Left lung (tissue), 10 donors: ENCODE measurements around the gene CCDC185. TPM values are rescaled to one million over a fixed set of nuclear protein-coding genes. Genes with fewer than 3 reads are reported as not detected.

Experiments
- ATAC-seq: fragments of 200-7000 bp; cut with Tn5 transposase; one replicate; pipeline ENCODE4 v1.9.1; 2020; ENCODE audit warnings: moderate library complexity
- DNase-seq, 4 donors: peaks; one replicate each; pipeline ENCODE4 v3.0.0-alpha.2; 2013 to 2020
- H3K27ac ChIP-seq, 2 donors: fragments of 200-600 bp; sonication (generic) in 1 of 2; one replicate each; pipeline versions ENCODE4 v1.5.0 to v1.8.0; 2020 to 2021
- H3K27me3 ChIP-seq, 2 donors: fragments of 200-600 bp; sonication (generic) in 1 of 2; one replicate each; pipeline versions ENCODE4 v1.5.0 to v1.8.0; 2020 to 2021
- H3K36me3 ChIP-seq, 2 donors: fragments of 200-600 bp; sonication (generic) in 1 of 2; one replicate each; pipeline versions ENCODE4 v1.5.0 to v1.8.0; 2020 to 2021
- H3K4me1 ChIP-seq, 2 donors: fragments of 200-600 bp; one replicate each; pipeline ENCODE4 v1.8.0; 2021
- H3K4me3 ChIP-seq, 2 donors: fragments of 200-600 bp; sonication (generic) in 1 of 2; one replicate each; pipeline versions ENCODE4 v1.5.0 to v1.8.0; 2020 to 2021; ENCODE audit warnings: mild to moderate bottlenecking in 1 of 2
- H3K9me3 ChIP-seq, 2 donors: fragments of 200-600 bp; sonication (generic) in 1 of 2; one replicate each; pipeline versions ENCODE4 v1.5.0 to v1.8.0; 2020 to 2021
- CTCF ChIP-seq, 2 donors: fragments of 200-600 bp; sonication (generic) in 1 of 2; IDR thresholded peaks; one replicate each; pipeline versions ENCODE4 v1.5.0 to v1.8.0; 2021; ENCODE audit warnings: antibody characterized with exemption in 2 of 2
- intact Hi-C, 2 donors: fragments of 100-400 bp; cut with DNase I; formaldehyde crosslinking; loops; one replicate each; pipeline versions ENCODE4 v1.11.2 to v1.14.2; 2022
- polyA plus RNA-seq, 6 donors: library from polyadenylated mRNA; unstranded; fragments of 120-200 nt; gene quantifications; one replicate each; pipeline ENCODE4 v1.2.1, GENCODE V29; 2013; ENCODE audit not compliant: insufficient read length in 6 of 6
- total RNA-seq, 2 donors: library from RNA; stranded (reverse); fragmentation: NEBNext Ultra II Directional; extraction: Animal tissue kit (Norgen Biotek cat#: 25700); gene quantifications; one replicate each; pipeline ENCODE4 v1.2.1, GENCODE V29; 2021
- donor health status: DM: no; HTN: yes; CAD: no.
- donor health status: DM: no; HTN: no; CAD: no.

The CCDC185 gene
- total and polyA plus RNA-seq, 8 donors, result 0.11 to 0.13 TPM; not detected in 6

GRCh38 chr1:223413216-223413615, 20.0 kb downstream of the CCDC185 start:
- no peak for ATAC-seq
- Histone ChIP-seq H3K4me1 (no peaks in the 10 kb centered on the region), H3K36me3 (no peaks in the 10 kb centered on the region), H3K9me3 (no peaks in the 10 kb centered on the region), H3K4me3 (no peak overlapping the region), H3K27ac (no peak overlapping the region), H3K27me3 (no peaks in the 10 kb centered on the region)
- intact Hi-C loops, result no loop called here
- DNase-seq, result no peak
- no peak for TF ChIP-seq CTCF (IDR thresholded peaks at IDR 0.05)

- no peaks in the 10 kb centered on the region for H3K9me3 ChIP-seq
- H3K27ac ChIP-seq, result no peak overlapping the region
- no peak overlapping the region for H3K4me3 ChIP-seq
- no peaks in the 10 kb centered on the region for H3K27me3 ChIP-seq
- H3K36me3 ChIP-seq, result no peaks in the 10 kb centered on the region
- DNase-seq (no peak), ATAC-seq (peak; percentile 47)
- intact Hi-C loops, result no loop called here
- TF ChIP-seq CTCF (IDR thresholded peaks at IDR 0.05), result no peak
- H3K4me1 ChIP-seq, result no peaks in the 10 kb centered on the region
Measured at GRCh38 chr1:223417444-223417843, 24.2 kb downstream of the CCDC185 start.

- intact Hi-C loops, result no loop called here
- DNase-seq (no peak), ATAC-seq (peak; percentile 76)
Measured at GRCh38 chr1:223417903-223418663, 24.9 kb downstream of the CCDC185 start.

GRCh38 chr1:223419115-223419514, 25.9 kb downstream of the CCDC185 start:
- H3K36me3 ChIP-seq, result no peaks in the 10 kb centered on the region
- no peak for ATAC-seq

More at GRCh38 chr1:223417903-223418663, 24.9 kb downstream of the CCDC185 start:
- Histone ChIP-seq H3K36me3 (no peaks in the 10 kb centered on the region), H3K9me3 (no peaks in the 10 kb centered on the region), H3K27ac (no peak overlapping the region), H3K4me1 (no peaks in the 10 kb centered on the region), H3K27me3 (no peaks in the 10 kb centered on the region), H3K4me3 (no peak overlapping the region)
- TF ChIP-seq CTCF (IDR thresholded peaks at IDR 0.05), result no peak

More at GRCh38 chr1:223419115-223419514, 25.9 kb downstream of the CCDC185 start:
- H3K4me1 ChIP-seq, result no peaks in the 10 kb centered on the region
- H3K4me3 ChIP-seq, result no peak overlapping the region
- intact Hi-C loops, result no loop called here
- H3K27me3 ChIP-seq, result no peaks in the 10 kb centered on the region
- no peak for TF ChIP-seq CTCF (IDR thresholded peaks at IDR 0.05)
- no peak for DNase-seq
- no peaks in the 10 kb centered on the region for H3K9me3 ChIP-seq
- H3K27ac ChIP-seq, result no peak overlapping the region
